Testis (tissue), 2 donors: ENCODE measurements around the gene CTPS2.
A peak's percentile ranks its signal among the peaks of the same experiment; 100 is the strongest.

ENCODE experiments used
- POLR2A ChIP-seq: fragments of 450-650 bp; IDR thresholded peaks from one replicate; pipeline ENCODE4 v1.6.1; 2017; ENCODE audit warnings: antibody characterized with exemption, mild to moderate bottlenecking, moderate library complexity
- TF ChIP-seq, protein P1 (sequence below), 3 experiments: fragments of 450-650 bp in 2 of 3; fragments of 200-600 bp in 1 of 3; sonication (generic) in 1 of 3; IDR thresholded peaks; one replicate each; pipeline ENCODE4 v1.5.1; 2016 to 2019; ENCODE audit warnings: antibody characterized with exemption in 3 of 3, mild to moderate bottlenecking in 2 of 3, moderate library complexity in 1 of 3

GRCh38 chrX:16719334-16720084, 7.0 kb upstream of the CTPS2 start, which contains the start of gene SYAP1:
- TF ChIP-seq, protein P1, sequence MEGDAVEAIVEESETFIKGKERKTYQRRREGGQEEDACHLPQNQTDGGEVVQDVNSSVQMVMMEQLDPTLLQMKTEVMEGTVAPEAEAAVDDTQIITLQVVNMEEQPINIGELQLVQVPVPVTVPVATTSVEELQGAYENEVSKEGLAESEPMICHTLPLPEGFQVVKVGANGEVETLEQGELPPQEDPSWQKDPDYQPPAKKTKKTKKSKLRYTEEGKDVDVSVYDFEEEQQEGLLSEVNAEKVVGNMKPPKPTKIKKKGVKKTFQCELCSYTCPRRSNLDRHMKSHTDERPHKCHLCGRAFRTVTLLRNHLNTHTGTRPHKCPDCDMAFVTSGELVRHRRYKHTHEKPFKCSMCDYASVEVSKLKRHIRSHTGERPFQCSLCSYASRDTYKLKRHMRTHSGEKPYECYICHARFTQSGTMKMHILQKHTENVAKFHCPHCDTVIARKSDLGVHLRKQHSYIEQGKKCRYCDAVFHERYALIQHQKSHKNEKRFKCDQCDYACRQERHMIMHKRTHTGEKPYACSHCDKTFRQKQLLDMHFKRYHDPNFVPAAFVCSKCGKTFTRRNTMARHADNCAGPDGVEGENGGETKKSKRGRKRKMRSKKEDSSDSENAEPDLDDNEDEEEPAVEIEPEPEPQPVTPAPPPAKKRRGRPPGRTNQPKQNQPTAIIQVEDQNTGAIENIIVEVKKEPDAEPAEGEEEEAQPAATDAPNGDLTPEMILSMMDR (IDR thresholded peaks at IDR 0.05) = no peak
- peak; percentile 69 for TF ChIP-seq POLR2A
